AG09319 (cell line): ENCODE results near the gene PRDX1.
A peak's percentile ranks its signal among the peaks of the same experiment; 100 is the strongest.

Experiments used
- DNase-seq: peaks from one replicate; pipeline ENCODE4 v3.0.0-alpha.2; 2010; ENCODE audit warnings: low read depth; ENCODE audit errors: extremely low read depth
- TF ChIP-seq, protein P1 (sequence below): IDR thresholded peaks from 2 replicates; pipeline ENCODE4 v1.5.1; 2011; ENCODE audit warnings: low read depth, mild to moderate bottlenecking, inconsistent platforms, low read length, moderate library complexity

The PRDX1 gene

GRCh38 chr1:45563843-45564242, 42.2 kb upstream of the PRDX1 start:
- TF ChIP-seq, protein P1, sequence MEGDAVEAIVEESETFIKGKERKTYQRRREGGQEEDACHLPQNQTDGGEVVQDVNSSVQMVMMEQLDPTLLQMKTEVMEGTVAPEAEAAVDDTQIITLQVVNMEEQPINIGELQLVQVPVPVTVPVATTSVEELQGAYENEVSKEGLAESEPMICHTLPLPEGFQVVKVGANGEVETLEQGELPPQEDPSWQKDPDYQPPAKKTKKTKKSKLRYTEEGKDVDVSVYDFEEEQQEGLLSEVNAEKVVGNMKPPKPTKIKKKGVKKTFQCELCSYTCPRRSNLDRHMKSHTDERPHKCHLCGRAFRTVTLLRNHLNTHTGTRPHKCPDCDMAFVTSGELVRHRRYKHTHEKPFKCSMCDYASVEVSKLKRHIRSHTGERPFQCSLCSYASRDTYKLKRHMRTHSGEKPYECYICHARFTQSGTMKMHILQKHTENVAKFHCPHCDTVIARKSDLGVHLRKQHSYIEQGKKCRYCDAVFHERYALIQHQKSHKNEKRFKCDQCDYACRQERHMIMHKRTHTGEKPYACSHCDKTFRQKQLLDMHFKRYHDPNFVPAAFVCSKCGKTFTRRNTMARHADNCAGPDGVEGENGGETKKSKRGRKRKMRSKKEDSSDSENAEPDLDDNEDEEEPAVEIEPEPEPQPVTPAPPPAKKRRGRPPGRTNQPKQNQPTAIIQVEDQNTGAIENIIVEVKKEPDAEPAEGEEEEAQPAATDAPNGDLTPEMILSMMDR, result no peak
- no peak for DNase-seq

DNA sequence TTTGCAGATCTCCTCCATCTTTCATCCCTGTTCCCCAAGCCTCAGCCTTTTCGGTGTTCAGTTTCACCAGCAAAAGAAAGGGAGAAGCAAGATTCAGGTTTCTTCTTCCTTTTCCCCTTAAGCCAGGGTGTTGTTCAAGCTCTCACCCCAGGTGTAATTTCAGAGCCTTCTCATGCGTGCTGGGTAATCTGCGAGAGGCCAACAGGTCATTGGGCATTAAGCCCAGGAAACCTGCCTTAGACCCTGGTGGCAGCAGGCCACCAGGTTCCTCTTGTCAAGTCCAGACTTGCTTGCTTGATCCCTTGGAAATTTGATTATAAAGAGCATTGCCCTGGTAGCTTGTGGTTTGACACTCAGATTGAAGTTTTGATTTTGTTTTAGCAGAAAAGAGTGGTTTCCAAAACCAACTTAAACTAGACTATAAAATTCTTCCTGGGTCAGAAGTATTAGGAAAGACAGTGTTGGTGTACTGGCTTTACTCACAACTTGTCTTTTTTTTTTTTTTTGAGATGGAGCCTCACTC, 35.8 kb upstream of the PRDX1 start:
- DNase-seq, result no peak
- TF ChIP-seq, protein P1, result no peak

- no peak for DNase-seq
- TF ChIP-seq, protein P1, result no peak
Observed at GRCh38 chr1:45554198-45554597, 32.5 kb upstream of the PRDX1 start.

- DNase-seq, result no peak
- TF ChIP-seq, protein P1, result no peak
Observed at GRCh38 chr1:45552331-45552730, 30.6 kb upstream of the PRDX1 start.

DNA sequence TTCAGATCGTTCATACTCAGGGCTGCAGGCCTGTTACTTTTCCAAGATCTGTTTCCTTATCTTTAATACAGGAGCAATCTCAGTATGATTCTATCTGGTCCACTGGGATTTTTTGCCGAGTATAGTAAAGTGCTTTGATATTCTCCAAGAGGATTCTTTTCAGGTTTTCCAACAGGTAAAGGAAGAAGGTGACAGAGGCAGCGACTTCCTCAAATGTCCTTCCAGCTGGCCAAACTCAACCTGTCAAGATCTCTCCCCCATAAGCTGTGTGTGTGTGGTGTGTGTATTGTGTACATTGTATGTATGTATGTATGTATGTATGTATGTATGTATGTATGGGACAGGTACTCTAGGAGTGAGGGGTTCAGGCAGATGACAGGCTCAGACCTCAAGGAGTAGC, 30.0 kb upstream of the PRDX1 start:
- TF ChIP-seq, protein P1, result no peak
- no peak for DNase-seq

DNA sequence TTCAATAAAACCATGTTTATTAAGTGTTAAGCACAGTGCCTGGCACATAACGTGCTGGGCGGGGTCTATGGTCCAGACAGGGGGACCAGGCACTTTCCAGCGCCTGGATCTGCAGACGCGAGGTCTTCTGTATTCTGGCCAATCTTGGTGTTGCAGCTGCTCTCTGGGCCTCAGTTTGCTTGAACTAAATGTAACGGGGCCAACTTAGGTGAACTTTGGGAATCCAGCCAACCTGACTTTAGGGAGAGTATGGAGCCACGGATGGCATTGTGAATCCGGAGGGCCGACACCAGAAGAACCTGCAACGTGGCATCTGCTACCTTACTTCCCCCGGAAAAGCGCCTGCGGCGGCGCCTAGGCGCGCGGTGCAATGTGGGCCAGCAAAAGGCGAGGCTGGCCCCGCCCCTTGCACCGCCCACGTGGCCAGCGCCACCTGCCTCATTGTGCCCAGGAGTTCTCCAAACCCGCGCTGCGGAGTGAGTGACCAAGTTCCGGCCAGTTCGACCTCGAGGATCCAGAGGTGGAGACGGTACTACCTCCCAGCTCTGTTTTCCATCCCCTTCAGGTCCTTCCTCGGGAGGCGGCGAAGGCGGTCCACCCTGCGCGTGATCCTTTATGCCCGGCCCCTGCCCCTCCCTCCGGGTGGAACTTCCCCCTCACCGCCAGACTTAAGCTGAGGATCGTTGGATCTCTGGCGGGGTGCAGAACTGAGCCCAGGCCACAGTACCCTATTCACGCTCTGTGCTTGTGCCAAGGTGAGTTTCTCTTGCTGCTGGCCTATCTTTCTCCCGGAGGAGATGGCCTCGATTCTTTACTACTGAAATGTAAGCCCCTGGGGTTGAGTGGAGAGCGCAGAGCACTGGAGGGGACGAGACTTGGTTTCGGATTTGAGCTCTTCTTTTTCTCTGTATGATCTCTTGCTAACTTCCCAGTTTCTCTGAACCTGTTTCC, 29.0 kb upstream of the PRDX1 start, which contains the start of gene AKR1A1:
Gene AKR1A1 (plus strand): TSS at position 426 of the 951 bp plus-strand sequence. CDS start 10,969 bp downstream, outside the sequence.
- TF ChIP-seq, protein P1, result no peak; the same call in 1 of the 2 replicates
- DNase-seq, result peak; percentile 31
